K562 (cell line): Measurements from ENCODE around the gene ZNF641.

Experiments used
- EHMT2 ChIP-seq: fragments of 450-650 bp; IDR thresholded peaks from 2 replicates; pipeline ENCODE4 v1.6.1; 2018; ENCODE audit warnings: antibody characterized with exemption
- FOXA1 ChIP-seq: fragments of 450-650 bp; IDR thresholded peaks from 2 replicates; pipeline ENCODE4 v1.6.1; 2016; ENCODE audit warnings: mild to moderate bottlenecking, borderline replicate concordance
- FOXK2 ChIP-seq, 2 experiments: fragments of 450-650 bp; IDR thresholded peaks in 1 of 2; conservative IDR thresholded peaks in 1 of 2; 2 replicates each; pipeline ENCODE4 v1.6.1; 2016; ENCODE audit warnings: low read depth in 2 of 2, mild to moderate bottlenecking in 1 of 2
- POLR2AphosphoS2 ChIP-seq: IDR thresholded peaks from 2 replicates; pipeline ENCODE4 v1.6.1; 2012; ENCODE audit warnings: low read length, improper control_type of control experiment
- POU5F1 ChIP-seq: fragments of 150-350 bp; IDR thresholded peaks from 2 replicates; pipeline ENCODE4 v1.6.1; 2014; ENCODE audit warnings: borderline replicate concordance, low read length, low read depth, mild to moderate bottlenecking; ENCODE audit not compliant: partially characterized antibody
- RFX1 ChIP-seq: fragments of 450-650 bp; IDR thresholded peaks from 2 replicates; pipeline ENCODE4 v1.6.1; 2016; ENCODE audit warnings: mild to moderate bottlenecking, moderate library complexity
- SMARCA4 ChIP-seq: fragments of 450-650 bp; IDR thresholded peaks from 2 replicates; pipeline ENCODE4 v1.6.1; 2016
- TF ChIP-seq, protein P1 (sequence below), 3 experiments: IDR thresholded peaks in 2 of 3; conservative IDR thresholded peaks in 1 of 3; 2 replicates each; pipeline ENCODE4 v1.5.1; 2011 to 2012; ENCODE audit warnings: low read length in 3 of 3, mild to moderate bottlenecking in 3 of 3, control low read depth in 2 of 3, improper control_type of control experiment in 1 of 3, inconsistent platforms in 1 of 3, low read depth in 1 of 3, mixed read lengths in 1 of 3, moderate library complexity in 1 of 3; ENCODE audit not compliant: insufficient read depth in 2 of 3
- TF ChIP-seq, protein P2 (sequence below): sonication (generic); formaldehyde crosslinking; IDR thresholded peaks from 2 replicates; pipeline ENCODE4 v1.9.0; 2022; ENCODE audit warnings: mild to moderate bottlenecking, missing genetic modification reagents
- TF ChIP-seq, protein P3 (sequence below): fragments of 250-450 bp; sonication (Bioruptor Pico); IDR thresholded peaks from 2 replicates; pipeline ENCODE4 v1.8.0; 2021; ENCODE audit warnings: moderate library complexity, mild to moderate bottlenecking, inconsistent platforms

DNA sequence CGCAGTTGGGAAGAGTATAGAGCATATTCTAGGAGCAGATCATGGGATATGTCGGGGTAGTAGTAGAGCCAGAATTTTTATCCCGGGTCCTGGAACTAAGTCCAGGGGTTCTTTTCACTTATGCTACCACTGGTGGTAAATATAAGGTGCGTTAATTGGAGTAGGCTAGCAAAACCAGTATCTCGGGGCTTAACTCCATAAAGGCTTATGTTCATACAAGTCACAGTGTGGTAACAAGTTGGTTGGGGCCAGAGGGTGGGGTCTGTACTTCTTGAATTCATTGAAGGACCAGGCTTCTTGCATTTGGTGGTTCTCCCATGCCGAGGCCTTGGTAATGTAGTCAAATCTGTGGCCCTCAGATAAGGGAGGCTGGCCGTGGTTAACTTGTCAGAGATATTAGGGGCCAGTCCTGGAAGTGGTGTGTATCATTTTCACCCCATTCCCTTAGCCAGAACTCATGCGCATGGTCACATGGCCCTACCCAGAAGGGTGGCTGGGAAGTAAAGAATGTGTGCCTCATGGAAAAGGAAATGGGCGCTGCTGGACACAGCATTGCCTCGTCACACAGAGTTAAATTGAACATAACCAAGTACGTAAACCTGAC is 1.5 kb upstream of the ZNF641 start:
- TF ChIP-seq SMARCA4: peak; percentile 62; the same call in 1 of the 2 replicates
- no peak for TF ChIP-seq FOXA1
- TF ChIP-seq, protein P1, sequence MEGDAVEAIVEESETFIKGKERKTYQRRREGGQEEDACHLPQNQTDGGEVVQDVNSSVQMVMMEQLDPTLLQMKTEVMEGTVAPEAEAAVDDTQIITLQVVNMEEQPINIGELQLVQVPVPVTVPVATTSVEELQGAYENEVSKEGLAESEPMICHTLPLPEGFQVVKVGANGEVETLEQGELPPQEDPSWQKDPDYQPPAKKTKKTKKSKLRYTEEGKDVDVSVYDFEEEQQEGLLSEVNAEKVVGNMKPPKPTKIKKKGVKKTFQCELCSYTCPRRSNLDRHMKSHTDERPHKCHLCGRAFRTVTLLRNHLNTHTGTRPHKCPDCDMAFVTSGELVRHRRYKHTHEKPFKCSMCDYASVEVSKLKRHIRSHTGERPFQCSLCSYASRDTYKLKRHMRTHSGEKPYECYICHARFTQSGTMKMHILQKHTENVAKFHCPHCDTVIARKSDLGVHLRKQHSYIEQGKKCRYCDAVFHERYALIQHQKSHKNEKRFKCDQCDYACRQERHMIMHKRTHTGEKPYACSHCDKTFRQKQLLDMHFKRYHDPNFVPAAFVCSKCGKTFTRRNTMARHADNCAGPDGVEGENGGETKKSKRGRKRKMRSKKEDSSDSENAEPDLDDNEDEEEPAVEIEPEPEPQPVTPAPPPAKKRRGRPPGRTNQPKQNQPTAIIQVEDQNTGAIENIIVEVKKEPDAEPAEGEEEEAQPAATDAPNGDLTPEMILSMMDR (IDR thresholded peaks at IDR 0.05 in 2 of 3, conservative IDR thresholded peaks at IDR 0.05 in 1 of 3; ENCODE audit: insufficient read depth in 2 of 3, low read depth in 1 of 3, low read length in 3 of 3): no peak
- TF ChIP-seq, protein P2, sequence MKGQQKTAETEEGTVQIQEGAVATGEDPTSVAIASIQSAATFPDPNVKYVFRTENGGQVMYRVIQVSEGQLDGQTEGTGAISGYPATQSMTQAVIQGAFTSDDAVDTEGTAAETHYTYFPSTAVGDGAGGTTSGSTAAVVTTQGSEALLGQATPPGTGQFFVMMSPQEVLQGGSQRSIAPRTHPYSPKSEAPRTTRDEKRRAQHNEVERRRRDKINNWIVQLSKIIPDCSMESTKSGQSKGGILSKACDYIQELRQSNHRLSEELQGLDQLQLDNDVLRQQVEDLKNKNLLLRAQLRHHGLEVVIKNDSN (CRISPR knock-in tag): peak; percentile 85
- TF ChIP-seq POU5F1: no peak
- TF ChIP-seq RFX1: no peak
- no peak for TF ChIP-seq EHMT2
- no peak for TF ChIP-seq POLR2AphosphoS2
- 0 out of 4 replicates have a peak, but pooled peaks of 1 of the 2 experiments have one; percentile 24 for TF ChIP-seq FOXK2 (conservative IDR thresholded peaks at IDR 0.05 in 1 of 2, IDR thresholded peaks at IDR 0.05 in 1 of 2; ENCODE audit: low read depth in 2 of 2)
- TF ChIP-seq, protein P3, sequence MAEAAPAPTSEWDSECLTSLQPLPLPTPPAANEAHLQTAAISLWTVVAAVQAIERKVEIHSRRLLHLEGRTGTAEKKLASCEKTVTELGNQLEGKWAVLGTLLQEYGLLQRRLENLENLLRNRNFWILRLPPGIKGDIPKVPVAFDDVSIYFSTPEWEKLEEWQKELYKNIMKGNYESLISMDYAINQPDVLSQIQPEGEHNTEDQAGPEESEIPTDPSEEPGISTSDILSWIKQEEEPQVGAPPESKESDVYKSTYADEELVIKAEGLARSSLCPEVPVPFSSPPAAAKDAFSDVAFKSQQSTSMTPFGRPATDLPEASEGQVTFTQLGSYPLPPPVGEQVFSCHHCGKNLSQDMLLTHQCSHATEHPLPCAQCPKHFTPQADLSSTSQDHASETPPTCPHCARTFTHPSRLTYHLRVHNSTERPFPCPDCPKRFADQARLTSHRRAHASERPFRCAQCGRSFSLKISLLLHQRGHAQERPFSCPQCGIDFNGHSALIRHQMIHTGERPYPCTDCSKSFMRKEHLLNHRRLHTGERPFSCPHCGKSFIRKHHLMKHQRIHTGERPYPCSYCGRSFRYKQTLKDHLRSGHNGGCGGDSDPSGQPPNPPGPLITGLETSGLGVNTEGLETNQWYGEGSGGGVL: no peak
